GM20000 (cell line): Measurements from ENCODE around the gene TMEM92.
"Not testable (repeated sequence)": the region's sequence is repeated elsewhere in the genome, so short reads cannot be mapped to it uniquely, and the experiment has no call there.

Experiments used
- DNase-seq: peaks from one replicate; pipeline ENCODE4 v3.0.0; 2012; ENCODE audit warnings: low spot score
- TF ChIP-seq, protein P1 (sequence below): IDR thresholded peaks from 2 replicates; pipeline ENCODE4 v1.5.1; 2012; ENCODE audit warnings: mild to moderate bottlenecking, control low read depth; ENCODE audit errors: extremely low read depth, missing control alignments

TMEM92 gene

DNA sequence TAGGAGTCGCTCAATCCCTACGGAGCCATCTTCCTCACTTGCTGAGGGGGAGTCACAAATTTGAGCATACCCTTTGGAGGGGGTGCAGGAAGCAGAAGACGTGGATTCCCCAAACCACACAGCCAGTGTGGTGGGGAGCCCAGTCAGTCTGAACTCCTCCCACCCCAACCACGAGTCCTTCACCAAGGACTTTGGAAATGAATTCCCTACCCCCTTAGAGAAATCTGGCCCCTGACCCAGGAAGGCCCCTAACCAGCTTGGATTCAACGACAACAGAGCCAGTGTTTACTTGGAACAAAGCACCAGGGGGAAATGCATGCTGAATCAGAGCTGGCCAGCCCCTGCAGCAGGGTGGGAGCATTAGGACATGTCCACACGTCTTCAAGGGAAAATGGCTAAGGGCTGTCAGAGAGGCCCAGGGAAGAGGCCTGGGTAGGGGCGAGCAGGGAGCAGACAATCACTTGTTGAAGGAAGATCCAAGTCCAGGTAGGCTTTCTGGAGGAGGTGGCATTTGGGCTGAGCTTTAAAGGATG is 5.5 kb upstream of the TMEM92 start:
- peak; percentile 11 for DNase-seq
- TF ChIP-seq, protein P1, sequence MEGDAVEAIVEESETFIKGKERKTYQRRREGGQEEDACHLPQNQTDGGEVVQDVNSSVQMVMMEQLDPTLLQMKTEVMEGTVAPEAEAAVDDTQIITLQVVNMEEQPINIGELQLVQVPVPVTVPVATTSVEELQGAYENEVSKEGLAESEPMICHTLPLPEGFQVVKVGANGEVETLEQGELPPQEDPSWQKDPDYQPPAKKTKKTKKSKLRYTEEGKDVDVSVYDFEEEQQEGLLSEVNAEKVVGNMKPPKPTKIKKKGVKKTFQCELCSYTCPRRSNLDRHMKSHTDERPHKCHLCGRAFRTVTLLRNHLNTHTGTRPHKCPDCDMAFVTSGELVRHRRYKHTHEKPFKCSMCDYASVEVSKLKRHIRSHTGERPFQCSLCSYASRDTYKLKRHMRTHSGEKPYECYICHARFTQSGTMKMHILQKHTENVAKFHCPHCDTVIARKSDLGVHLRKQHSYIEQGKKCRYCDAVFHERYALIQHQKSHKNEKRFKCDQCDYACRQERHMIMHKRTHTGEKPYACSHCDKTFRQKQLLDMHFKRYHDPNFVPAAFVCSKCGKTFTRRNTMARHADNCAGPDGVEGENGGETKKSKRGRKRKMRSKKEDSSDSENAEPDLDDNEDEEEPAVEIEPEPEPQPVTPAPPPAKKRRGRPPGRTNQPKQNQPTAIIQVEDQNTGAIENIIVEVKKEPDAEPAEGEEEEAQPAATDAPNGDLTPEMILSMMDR = no peak

DNA sequence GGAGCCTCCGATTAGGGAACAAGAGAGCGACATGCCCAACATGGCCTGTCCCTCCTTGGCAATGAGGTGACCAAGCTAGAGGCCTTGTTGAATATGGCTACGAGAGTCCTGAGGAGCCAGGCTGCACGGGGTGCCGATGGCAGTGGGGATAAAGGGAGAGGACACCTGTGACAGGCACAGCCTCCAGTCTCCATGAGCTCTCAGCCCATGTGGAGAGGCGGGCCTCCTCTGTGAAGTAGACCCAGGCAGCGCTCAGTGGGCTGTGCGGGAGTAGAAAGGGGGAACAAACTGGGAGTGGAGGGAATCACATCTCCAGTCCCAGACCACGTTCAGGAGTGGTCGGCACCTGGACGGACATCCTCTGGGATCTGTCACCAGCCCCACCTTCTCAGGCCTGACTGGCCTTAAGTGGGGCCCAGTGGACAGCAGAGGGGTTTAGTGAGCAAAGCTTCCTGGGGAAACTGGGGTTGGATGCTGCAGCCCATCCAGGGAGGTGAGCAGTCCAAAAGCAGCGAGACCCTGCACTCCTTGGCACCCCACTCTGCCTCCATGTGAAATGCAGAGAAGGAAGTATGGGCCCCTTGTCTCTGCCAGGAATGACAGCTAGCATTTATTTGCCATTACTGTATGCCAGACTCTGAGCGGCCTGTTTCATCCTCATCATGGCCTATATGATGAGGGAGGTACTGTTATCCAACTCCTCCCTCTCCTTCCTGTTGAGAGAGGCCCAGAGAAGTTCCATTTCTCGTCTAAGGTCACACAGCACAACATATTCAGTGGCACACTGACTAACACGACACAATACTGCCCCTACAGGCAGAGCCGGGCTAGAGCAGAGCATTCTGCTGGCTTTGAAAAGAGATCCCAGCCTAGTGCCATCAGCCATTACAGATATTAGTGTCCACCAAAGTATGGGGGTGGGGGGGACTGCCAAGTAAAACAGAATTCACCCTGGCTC is 4.5 kb upstream of the TMEM92 start:
- DNase-seq = peak; percentile 81
- TF ChIP-seq, protein P1 = peak; percentile 84

DNA sequence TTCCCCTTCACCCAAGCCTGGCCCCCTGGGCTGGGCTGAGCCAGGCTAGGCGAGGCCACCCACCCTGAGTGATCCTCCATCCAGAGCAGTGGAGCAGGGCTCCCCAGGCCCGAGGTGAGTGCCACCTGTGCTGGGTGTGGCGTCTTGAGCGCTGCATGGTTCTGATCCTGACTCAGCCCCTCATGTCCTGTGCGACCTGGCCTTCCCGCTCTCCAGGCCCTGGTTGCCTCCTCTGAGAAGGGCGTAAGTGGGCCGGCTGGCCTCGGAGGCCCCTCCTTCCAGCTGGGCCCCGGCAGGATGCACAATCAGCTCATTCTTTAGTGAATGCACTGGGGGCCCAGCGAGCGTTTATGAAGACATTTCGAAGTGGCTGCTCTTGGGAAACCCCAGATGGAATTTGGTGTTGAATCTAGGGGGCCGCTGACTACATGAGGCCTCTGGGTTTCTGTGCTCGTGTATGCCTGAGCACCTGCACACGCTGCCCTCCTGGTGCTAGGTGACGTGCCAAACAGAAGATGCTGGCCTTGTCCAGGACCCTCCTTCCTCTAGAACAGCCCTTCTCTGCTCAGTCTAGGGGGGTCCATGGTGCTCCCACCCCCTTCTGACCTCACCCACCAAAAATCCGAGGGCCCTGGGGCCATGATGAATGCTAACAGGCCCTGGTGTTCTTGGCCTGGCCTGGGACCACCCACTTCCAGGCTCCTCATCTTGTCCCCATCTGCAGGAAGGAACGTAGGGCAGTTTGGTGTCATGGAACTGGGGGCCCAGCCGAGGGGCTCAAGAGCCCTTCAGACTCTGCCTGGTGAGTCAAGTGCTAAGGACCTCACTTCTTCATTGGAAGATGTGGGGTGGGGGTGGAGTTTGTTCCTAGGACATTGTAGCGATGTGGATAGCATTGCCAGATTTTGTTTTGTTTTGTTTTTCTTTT is 3.6 kb upstream of the TMEM92 start:
- TF ChIP-seq, protein P1 = no peak
- DNase-seq = no peak

DNA sequence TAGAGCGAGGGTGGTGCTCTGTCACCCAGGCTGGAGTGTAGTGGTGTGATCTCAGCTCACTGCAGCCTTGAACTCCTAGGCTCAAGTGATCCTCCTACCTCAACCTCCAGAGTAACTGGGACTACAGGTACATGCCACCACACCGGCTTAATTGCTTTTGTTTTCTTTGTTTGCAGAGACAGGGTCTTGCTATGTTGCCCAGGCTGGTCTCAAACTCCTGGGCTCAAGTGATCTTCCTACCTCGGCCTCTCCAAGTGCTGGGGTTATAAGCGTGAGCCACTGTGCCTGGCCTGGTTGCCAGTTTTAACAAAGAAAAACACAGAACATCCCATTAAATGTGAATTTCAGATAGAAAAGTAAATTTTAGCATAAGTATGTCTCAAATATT is 2.9 kb upstream of the TMEM92 start:
- not testable (repeated sequence) for DNase-seq

DNA sequence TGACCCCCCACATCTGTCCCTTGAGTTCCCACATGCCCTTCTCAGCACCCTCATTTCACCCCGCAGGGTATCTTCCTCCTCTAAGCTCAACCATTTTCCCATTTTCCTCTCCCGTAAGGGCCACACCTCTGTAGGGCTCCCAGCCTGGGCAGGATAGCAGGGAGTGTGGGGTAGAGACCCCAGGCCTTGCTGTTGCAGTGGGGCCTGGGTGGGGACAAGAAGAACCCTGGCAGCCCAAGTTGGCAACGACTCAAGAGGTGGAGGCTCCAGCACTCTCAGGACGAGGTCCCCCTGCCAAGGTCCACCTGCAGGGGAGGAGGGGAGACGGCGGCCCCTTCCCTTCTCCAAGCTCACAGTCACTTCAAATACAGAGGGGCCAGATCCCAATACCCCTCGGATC is 2.0 kb upstream of the TMEM92 start:
- peak; percentile 10 for DNase-seq
- TF ChIP-seq, protein P1 = no peak

DNA sequence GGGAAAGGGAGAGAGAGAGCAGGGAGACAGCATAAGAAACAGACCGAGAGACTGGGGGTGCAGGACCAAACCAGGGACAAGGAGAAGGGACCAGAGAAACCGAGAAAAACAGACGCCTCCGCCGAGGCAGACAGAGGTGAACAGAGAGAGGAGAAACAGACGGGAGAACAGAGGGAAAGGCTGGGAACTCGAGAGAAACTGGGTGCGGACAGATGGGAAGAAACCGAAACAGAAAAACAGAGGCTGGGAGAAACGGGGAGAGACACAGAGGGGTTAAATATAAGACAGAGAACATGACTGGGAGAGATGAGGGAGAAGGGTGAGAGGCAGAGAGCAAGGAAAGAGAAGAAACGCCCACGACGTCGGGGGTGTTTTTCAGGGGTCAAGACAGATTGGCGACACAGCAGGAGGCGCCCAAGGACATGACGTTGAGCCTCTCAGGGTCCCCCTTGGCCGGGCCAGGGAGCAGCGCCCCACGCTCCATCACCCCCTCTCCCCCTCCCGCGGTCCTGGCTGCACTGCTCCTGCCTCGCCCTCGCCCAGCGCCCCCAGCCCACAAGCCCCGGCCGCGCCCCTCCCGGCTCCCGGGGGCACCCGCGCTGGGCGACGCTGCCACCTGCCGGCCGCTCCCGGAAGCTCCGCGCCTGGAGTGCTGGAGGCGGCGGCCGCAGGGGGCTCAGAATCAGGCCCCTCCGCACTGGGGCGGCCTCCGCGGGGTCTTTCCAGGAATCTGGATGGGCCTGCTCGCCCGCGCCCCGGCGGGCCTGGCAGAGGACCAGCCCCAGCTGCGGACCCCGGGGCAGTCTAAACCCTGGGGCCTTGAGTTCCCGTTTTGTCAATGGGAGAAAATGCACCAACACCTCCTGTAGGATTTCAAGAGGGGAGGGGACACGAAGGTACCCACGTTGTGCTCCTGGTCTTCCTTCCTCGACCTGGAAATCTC is 1.3 kb upstream of the TMEM92 start:
- DNase-seq = peak; percentile 85
- TF ChIP-seq, protein P1 = peak; percentile 82

DNA sequence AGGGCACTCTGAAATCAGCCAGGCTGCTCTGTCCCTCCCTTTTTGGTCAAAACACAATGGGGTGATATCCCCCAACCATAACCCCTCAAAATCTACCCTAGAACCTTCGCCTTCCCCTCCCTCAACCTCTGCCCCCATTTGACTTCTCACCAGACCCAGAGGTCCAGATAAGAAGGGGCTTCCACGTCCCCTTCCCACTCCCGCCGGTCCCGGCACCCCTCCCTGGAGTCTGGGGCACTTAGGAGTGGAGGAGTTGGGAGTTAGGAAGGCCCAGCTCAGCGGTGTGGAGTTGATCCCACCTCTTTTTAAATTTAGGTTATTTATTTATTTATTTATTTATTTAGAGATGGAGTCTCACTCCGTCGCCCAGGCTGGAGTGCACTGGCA is 619 bp upstream of the TMEM92 start:
- TF ChIP-seq, protein P1 = no peak
- no peak for DNase-seq
